Thyroid gland (tissue), 4 donors: ENCODE data around the gene VAMP2. TPM values are rescaled to one million over a fixed set of nuclear protein-coding genes. Genes with fewer than 3 reads are reported as not detected.

Experiments
- DNase-seq, 2 donors: peaks; one replicate each; pipeline ENCODE4 v3.0.0-alpha.2; 2019
- H3K27ac ChIP-seq, 3 donors: fragments of 200-600 bp; sonication (generic); 1 replicate in 2 of 3; 2 replicates in 1 of 3; pipeline ENCODE4 v1.5.1; 2016 to 2019; ENCODE audit warnings: mild to moderate bottlenecking in 1 of 3, moderate library complexity in 1 of 3
- H3K27me3 ChIP-seq: fragments of 200-600 bp; sonication (generic); one replicate; pipeline ENCODE4 v1.5.1; 2019
- H3K36me3 ChIP-seq, 2 donors: fragments of 200-600 bp; sonication (generic); one replicate each; pipeline ENCODE4 v1.5.1; 2016 to 2019
- H3K4me1 ChIP-seq, 2 donors: fragments of 200-600 bp; sonication (generic); one replicate each; pipeline ENCODE4 v1.5.1; 2017 to 2019
- H3K4me3 ChIP-seq, 3 donors: fragments of 200-600 bp; sonication (generic); replicated peaks in 1 of 3; 1 replicate in 2 of 3; 2 replicates in 1 of 3; pipeline ENCODE4 v1.5.1; 2016; ENCODE audit warnings: mild to moderate bottlenecking in 1 of 3
- H3K9me3 ChIP-seq: fragments of 200-600 bp; sonication (generic); one replicate; pipeline ENCODE4 v1.5.1; 2017
- POLR2A ChIP-seq, 2 donors: fragments of 450-650 bp; IDR thresholded peaks; one replicate each; pipeline ENCODE4 v1.6.1; 2017; ENCODE audit warnings: antibody characterized with exemption in 2 of 2, mild to moderate bottlenecking in 2 of 2, moderate library complexity in 1 of 2
- WGBS, 2 donors: methylation state at CpG; one replicate each; pipeline ENCODE4 v1.1.5; 2017; 5-methylcytosine and 5-hydroxymethylcytosine counted together
- intact Hi-C: fragments of 100-400 bp; cut with DNase I; formaldehyde crosslinking; loops from one replicate; pipeline ENCODE4 v1.15.1; 2023
- total RNA-seq, 4 donors: library from RNA; depleted of rRNA; stranded (reverse); fragments of >200 nt; gene quantifications; one replicate each; pipeline ENCODE4 v1.2.3, GENCODE V29; 2016
- TF ChIP-seq, protein P1 (sequence below), 6 experiments: fragments of 200-600 bp in 3 of 6; fragments of 450-650 bp in 3 of 6; sonication (generic) in 3 of 6; IDR thresholded peaks; one replicate each; pipeline ENCODE4 v1.5.1; 2016 to 2019; ENCODE audit warnings: antibody characterized with exemption in 6 of 6, mild to moderate bottlenecking in 2 of 6, inconsistent platforms in 1 of 6, moderate library complexity in 1 of 6

Gene VAMP2
- total RNA-seq, 4 donors from 2014 or later = 30.6 to 35.2 (median 33.4) TPM

DNA sequence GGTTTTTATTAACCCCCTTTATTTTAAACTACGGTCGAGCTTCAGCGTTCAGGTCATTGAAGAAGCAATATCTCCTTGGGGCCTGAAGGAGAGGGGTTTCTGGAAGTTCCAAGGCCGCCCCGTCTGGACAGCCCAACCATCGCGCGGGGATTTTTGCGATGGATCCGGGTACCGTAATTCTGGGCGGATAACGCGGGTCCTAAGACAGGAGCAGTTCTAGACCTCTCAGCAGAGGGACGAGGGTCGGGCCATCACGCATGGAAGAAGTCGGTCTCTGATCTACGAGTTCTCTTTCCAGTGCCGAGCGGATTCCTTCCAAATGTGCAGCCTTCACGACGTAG is 23.7 kb upstream of the VAMP2 start:
- Histone ChIP-seq H3K9me3 (no peaks in the 10 kb centered on the region), H3K4me1 (peaks cover 20 to 28% of the 10 kb centered on the region in 2 donors), H3K4me3 (peak overlapping the region; percentile 52 to 76 (median 74)), H3K36me3 (no peaks in the 10 kb centered on the region), H3K27ac (peak overlapping the region; percentile 91 to 99 (median 96)), H3K27me3 (no peaks in the 10 kb centered on the region)
- DNase-seq = no peak
- intact Hi-C loops = loop anchor here (10.0 kb wide), 2 partner anchors 62 to 108 kb away; partner anchors contain the start of genes HES7 and SLC25A35
- 0 to 1% methylated on average over 8 to 23 of the region's 23 CpGs for WGBS, 2 donors
- TF ChIP-seq, protein P1, sequence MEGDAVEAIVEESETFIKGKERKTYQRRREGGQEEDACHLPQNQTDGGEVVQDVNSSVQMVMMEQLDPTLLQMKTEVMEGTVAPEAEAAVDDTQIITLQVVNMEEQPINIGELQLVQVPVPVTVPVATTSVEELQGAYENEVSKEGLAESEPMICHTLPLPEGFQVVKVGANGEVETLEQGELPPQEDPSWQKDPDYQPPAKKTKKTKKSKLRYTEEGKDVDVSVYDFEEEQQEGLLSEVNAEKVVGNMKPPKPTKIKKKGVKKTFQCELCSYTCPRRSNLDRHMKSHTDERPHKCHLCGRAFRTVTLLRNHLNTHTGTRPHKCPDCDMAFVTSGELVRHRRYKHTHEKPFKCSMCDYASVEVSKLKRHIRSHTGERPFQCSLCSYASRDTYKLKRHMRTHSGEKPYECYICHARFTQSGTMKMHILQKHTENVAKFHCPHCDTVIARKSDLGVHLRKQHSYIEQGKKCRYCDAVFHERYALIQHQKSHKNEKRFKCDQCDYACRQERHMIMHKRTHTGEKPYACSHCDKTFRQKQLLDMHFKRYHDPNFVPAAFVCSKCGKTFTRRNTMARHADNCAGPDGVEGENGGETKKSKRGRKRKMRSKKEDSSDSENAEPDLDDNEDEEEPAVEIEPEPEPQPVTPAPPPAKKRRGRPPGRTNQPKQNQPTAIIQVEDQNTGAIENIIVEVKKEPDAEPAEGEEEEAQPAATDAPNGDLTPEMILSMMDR (IDR thresholded peaks at IDR 0.05) = peak in 2 of 6 experiments; percentile 44 to 58
- TF ChIP-seq POLR2A (IDR thresholded peaks at IDR 0.05) = no peak

DNA sequence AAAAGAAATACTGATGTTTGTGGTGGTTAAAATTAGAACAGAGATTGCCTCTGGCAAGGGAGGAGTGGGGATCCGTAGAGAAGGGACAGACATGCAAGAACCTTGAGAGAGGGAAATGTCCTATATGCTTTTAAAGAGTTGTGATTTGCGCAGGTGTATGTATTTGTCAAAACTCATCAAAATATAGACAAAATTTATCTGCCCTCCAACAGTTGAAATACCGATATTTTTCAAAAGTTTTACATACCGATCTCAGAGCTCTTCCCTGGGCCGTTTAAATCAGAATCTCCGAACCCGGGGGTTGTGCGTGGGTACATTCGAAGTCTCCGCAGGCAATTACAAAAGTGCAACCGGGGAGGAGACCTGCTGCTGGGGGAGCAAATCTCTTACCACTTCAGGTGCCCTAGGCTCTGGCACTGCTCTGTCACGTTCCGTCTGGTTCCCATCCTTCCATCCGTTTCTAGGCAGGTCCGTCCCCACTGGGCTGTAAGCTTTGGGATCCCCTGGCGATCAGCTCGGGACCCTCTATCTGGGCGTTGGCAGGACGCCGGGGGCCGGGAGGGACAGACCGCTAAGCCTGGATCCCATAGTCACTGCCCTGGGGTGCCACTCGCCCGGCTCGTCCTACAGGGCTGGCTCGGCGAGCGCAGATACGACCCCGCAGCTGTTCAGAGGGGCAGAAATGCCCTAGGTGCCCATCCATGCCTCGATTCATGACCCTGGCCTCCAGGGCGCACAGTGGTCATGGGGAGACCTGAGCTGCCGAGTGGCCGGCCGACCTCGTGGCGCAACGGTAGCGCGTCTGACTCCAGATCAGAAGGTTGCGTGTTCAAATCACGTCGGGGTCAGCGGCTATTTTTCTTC is 23.1 kb upstream of the VAMP2 start:
- intact Hi-C loops = loop anchor here (10.0 kb wide), 2 partner anchors 61 to 109 kb away; partner anchors contain the start of genes HES7 and SLC25A35
- Histone ChIP-seq H3K9me3 (no peaks in the 10 kb centered on the region), H3K27ac (peak overlapping the region; percentile 91 to 99 (median 96)), H3K27me3 (no peaks in the 10 kb centered on the region), H3K4me3 (peak overlapping the region; percentile 52 to 76 (median 74)), H3K4me1 (peaks cover 20 to 22% of the 10 kb centered on the region in 2 donors), H3K36me3 (no peaks in the 10 kb centered on the region)
- peak; percentile 89 to 90 for DNase-seq
- TF ChIP-seq, protein P1 (IDR thresholded peaks at IDR 0.05) = no peak
- peak in 1 of 2 donors; percentile 54 for TF ChIP-seq POLR2A (IDR thresholded peaks at IDR 0.05)
- 1% methylated on average over 25 to 29 of the region's 44 CpGs for WGBS, 2 donors

GRCh38 chr17:8176998-8177731 is 14.4 kb upstream of the VAMP2 start:
- no peaks in the 10 kb centered on the region for H3K36me3 ChIP-seq
- no peak overlapping the region for H3K4me3 ChIP-seq
- intact Hi-C loops = no loop called here
- no peaks in the 10 kb centered on the region for H3K27me3 ChIP-seq
- no peak for DNase-seq
- peak overlapping the region in 2 of 3 donors; percentile 73 to 89 for H3K27ac ChIP-seq
- TF ChIP-seq, protein P1 (IDR thresholded peaks at IDR 0.05) = no peak
- TF ChIP-seq POLR2A (IDR thresholded peaks at IDR 0.05) = no peak
- 77% methylated on average over 19 of the region's 19 CpGs for WGBS, 2 donors
- no peaks in the 10 kb centered on the region for H3K9me3 ChIP-seq
- peaks cover 21 to 38% of the 10 kb centered on the region in 2 donors for H3K4me1 ChIP-seq

- WGBS, 2 donors = 1 to 5% methylated on average over 10 to 15 of the region's 56 CpGs
- intact Hi-C loops = no loop called here
- peak within 1 kb of the TSS; percentile 64 to 89 (median 73) for H3K27ac ChIP-seq
Observed at GRCh38 chr17:8176197-8176940, 13.6 kb upstream of the VAMP2 start, which contains the start of gene TMEM107. TMEM107 (minus strand) TSS chr17:8176380; CDS start chr17:8176286, 94 bp downstream.

More at GRCh38 chr17:8176197-8176940, 13.6 kb upstream of the VAMP2 start, which contains the start of gene TMEM107:
- Histone ChIP-seq H3K27me3 (no peaks in the 10 kb centered on the region), H3K9me3 (no peaks in the 10 kb centered on the region), H3K36me3 (no peaks in the 10 kb centered on the region), H3K4me3 (peak within 1 kb of the TSS; percentile 43 to 61 (median 58)), H3K4me1 (peaks cover 21 to 38% of the 10 kb centered on the region in 2 donors)
- TF ChIP-seq, protein P1 (IDR thresholded peaks at IDR 0.05) = no peak
- TF ChIP-seq POLR2A (IDR thresholded peaks at IDR 0.05) = peak in 1 of 2 donors; percentile 80
- peak; percentile 85 to 90 for DNase-seq
